ENCODE measurements around the gene PKNOX1.
"Not testable (repeated sequence)": the region's sequence is repeated elsewhere in the genome, so short reads cannot be mapped to it uniquely, and the experiment has no call there.

Gene PKNOX1

GRCh38 chr21:42956824-42957630 lies 17.3 kb upstream of the PKNOX1 start:
- DNase-seq = peak; percentile 13

GRCh38 chr21:42958122-42958521 lies 16.2 kb upstream of the PKNOX1 start:
- not testable (repeated sequence) for DNase-seq

GRCh38 chr21:42959728-42960127 lies 14.6 kb upstream of the PKNOX1 start:
- no peak for DNase-seq

GRCh38 chr21:42962380-42963007 lies 11.9 kb upstream of the PKNOX1 start:
- no peak for DNase-seq

- DNase-seq = no peak
Measured at GRCh38 chr21:42964086-42964485, 10.3 kb upstream of the PKNOX1 start.

GRCh38 chr21:42964546-42965210 lies 9.7 kb upstream of the PKNOX1 start:
- DNase-seq = no peak

- DNase-seq = no peak
Measured at GRCh38 chr21:42965211-42965560, 9.2 kb upstream of the PKNOX1 start.

- DNase-seq = not testable (repeated sequence)
Measured at GRCh38 chr21:42967616-42968015, 6.7 kb upstream of the PKNOX1 start.

- DNase-seq = no peak
Measured at GRCh38 chr21:42969193-42969600, 5.2 kb upstream of the PKNOX1 start.

- DNase-seq = no peak
Measured at GRCh38 chr21:42970946-42971653, 3.3 kb upstream of the PKNOX1 start.

GRCh38 chr21:42971897-42972275 lies 2.5 kb upstream of the PKNOX1 start:
- DNase-seq = no peak

- DNase-seq = no peak
Measured at GRCh38 chr21:42973309-42973990, 912 bp upstream of the PKNOX1 start.

GRCh38 chr21:42974832-42975820 lies 764 bp downstream of the PKNOX1 start:
- peak; percentile 25 for DNase-seq

GRCh38 chr21:42975886-42976608 lies 1.7 kb downstream of the PKNOX1 start:
- no peak for DNase-seq

GRCh38 chr21:42980312-42981213 lies 6.2 kb downstream of the PKNOX1 start:
- no peak for DNase-seq

GRCh38 chr21:42981214-42981523 lies 6.8 kb downstream of the PKNOX1 start:
- no peak for DNase-seq

- no peak for DNase-seq
Measured at GRCh38 chr21:42981862-42982261, 7.5 kb downstream of the PKNOX1 start.

- no peak for DNase-seq
Measured at GRCh38 chr21:42983103-42983502, 8.7 kb downstream of the PKNOX1 start.

GRCh38 chr21:42983869-42984268 lies 9.5 kb downstream of the PKNOX1 start:
- DNase-seq = no peak

All from T1000 (cell line).